Nephron progenitor cell (in vitro differentiated cells): ENCODE results near the gene ITIH5.

Experiments
- DNase-seq: peaks from one replicate; pipeline ENCODE4 v3.0.0; 2021
- H3K27ac Mint-ChIP-seq: 2 replicates; pipeline ENCODE4 v1.8.0; 2021; ENCODE audit warnings: mild to moderate bottlenecking, moderate library complexity, mixed read lengths
- H3K27me3 Mint-ChIP-seq: 2 replicates; pipeline ENCODE4 v1.8.0; 2021; ENCODE audit warnings: mild to moderate bottlenecking, low read depth, mixed read lengths; ENCODE audit not compliant: poor library complexity
- H3K36me3 Mint-ChIP-seq: 2 replicates; pipeline ENCODE4 v1.8.0; 2021; ENCODE audit warnings: low read depth, mixed read lengths
- H3K4me1 Mint-ChIP-seq: 2 replicates; pipeline ENCODE4 v1.8.0; 2021; ENCODE audit warnings: mixed read lengths
- H3K4me3 Mint-ChIP-seq: 2 replicates; pipeline ENCODE4 v1.8.0; 2021; ENCODE audit warnings: mild to moderate bottlenecking, moderate library complexity, mixed read lengths
- H3K9me3 Mint-ChIP-seq: 2 replicates; pipeline ENCODE4 v1.8.0; 2021; ENCODE audit warnings: mild to moderate bottlenecking, moderate library complexity, mixed read lengths
- TF ChIP-seq, protein P1 (sequence below): fragments of 200-600 bp; sonication (generic); IDR thresholded peaks from 2 replicates; pipeline ENCODE4 v1.5.0; 2021; ENCODE audit warnings: antibody characterized with exemption

The ITIH5 gene

DNA sequence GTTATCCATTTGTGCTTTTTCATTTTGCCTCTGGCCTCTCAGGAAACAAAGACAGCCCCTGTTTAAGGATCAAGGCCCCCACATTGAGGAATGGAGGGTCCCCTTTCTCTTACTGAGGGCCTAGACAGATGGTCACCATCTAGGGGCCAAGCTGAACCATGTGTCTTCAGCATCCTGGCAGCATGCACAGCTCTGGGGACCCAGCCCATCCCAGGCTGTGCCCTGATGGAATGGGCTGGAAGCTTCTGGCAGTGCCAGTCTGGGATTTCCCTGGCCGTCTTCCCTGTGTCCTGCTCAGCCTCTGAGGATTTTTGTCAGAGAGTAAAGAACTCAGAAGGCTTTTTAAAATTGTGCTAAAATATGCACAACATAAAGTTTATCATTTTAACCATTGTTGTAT is 116.8 kb downstream of the ITIH5 start:
- peaks cover 31% of the 10 kb centered on the region for H3K4me1 Mint-ChIP-seq
- peaks cover 4% of the 10 kb centered on the region for H3K9me3 Mint-ChIP-seq
- DNase-seq, result no peak
- H3K27ac Mint-ChIP-seq, result no peak overlapping the region
- H3K36me3 Mint-ChIP-seq, result no peaks in the 10 kb centered on the region
- H3K27me3 Mint-ChIP-seq, result peaks cover 13% of the 10 kb centered on the region
- H3K4me3 Mint-ChIP-seq, result no peak overlapping the region
- TF ChIP-seq, protein P1, sequence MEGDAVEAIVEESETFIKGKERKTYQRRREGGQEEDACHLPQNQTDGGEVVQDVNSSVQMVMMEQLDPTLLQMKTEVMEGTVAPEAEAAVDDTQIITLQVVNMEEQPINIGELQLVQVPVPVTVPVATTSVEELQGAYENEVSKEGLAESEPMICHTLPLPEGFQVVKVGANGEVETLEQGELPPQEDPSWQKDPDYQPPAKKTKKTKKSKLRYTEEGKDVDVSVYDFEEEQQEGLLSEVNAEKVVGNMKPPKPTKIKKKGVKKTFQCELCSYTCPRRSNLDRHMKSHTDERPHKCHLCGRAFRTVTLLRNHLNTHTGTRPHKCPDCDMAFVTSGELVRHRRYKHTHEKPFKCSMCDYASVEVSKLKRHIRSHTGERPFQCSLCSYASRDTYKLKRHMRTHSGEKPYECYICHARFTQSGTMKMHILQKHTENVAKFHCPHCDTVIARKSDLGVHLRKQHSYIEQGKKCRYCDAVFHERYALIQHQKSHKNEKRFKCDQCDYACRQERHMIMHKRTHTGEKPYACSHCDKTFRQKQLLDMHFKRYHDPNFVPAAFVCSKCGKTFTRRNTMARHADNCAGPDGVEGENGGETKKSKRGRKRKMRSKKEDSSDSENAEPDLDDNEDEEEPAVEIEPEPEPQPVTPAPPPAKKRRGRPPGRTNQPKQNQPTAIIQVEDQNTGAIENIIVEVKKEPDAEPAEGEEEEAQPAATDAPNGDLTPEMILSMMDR, result no peak

DNA sequence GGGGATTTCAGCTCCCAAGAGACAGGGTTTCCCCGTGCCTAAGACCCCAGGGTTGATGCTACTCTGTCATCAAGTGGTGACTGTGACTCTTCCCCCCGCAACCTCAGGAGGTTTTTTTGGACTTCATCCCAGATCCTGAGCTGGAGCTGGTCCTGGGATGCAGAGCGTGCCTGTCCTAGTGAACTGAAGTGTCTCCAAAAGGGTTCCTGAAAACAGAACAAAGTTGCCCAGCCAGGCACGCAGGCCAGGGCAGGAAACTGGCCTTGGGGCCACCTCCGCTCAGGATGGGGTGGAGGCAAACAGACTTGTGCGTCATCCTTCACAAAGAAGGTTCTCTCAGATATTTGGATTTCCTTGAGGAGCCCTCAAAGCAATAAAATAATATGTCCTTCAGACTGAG is 118.9 kb downstream of the ITIH5 start:
- peaks cover 20% of the 10 kb centered on the region for H3K27me3 Mint-ChIP-seq
- H3K4me1 Mint-ChIP-seq, result peaks cover 32% of the 10 kb centered on the region
- H3K4me3 Mint-ChIP-seq, result no peak overlapping the region
- TF ChIP-seq, protein P1, result no peak
- DNase-seq, result no peak
- no peak overlapping the region for H3K27ac Mint-ChIP-seq
- H3K9me3 Mint-ChIP-seq, result peaks cover 4% of the 10 kb centered on the region
- no peaks in the 10 kb centered on the region for H3K36me3 Mint-ChIP-seq

DNA sequence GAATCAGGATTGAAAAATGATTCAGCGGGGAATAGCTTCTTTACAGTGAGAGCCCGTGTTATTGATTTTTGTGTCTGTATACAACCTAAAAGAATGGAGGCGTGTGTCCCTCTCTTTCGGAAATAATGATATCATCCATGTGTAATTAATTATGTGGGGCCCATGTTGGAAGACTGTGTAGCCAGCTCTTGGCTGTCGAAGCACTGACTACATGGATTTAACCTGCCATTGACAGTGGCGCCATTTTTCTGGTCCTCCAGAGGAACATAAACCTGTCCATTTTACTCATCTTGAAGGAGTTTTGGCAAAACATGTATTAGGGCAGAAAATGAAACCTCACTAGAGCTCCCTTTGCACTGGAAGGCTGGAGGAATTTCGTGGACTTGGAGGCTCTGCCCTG is 119.6 kb downstream of the ITIH5 start:
- peaks cover 4% of the 10 kb centered on the region for H3K9me3 Mint-ChIP-seq
- H3K27me3 Mint-ChIP-seq, result peaks cover 24% of the 10 kb centered on the region
- H3K4me3 Mint-ChIP-seq, result no peak overlapping the region
- peaks cover 32% of the 10 kb centered on the region for H3K4me1 Mint-ChIP-seq
- TF ChIP-seq, protein P1, result no peak
- no peak overlapping the region for H3K27ac Mint-ChIP-seq
- H3K36me3 Mint-ChIP-seq, result no peaks in the 10 kb centered on the region
- no peak for DNase-seq

DNA sequence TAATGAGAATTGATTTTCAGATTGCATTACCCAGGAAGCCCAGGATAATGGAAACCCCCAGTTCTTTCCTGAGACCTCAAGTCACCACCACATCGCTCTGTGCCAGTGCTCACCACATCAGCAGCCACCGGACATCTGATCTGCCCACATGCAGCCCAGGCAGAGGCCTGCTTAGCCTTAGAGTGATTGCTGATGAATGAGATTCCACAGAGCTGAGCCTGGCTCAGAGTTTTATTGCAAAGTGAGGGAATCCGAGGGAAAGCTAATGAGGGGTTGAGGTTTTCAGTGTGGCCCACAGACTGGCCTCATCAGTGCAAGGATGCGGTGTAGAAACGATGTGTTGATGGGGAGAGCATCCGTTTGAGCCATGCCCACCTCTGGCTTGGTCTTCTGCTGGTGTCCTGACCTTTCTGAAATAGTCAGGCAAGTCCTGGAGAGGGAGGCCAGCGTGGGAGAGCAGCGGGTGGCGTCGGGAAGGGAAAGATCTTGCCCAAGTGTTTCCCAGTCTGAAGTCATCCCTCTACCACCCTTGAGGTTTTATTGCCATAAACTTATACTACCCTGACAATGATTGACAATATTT is 120.3 kb downstream of the ITIH5 start:
- Mint-ChIP-seq H3K36me3 (no peaks in the 10 kb centered on the region), H3K27me3 (peaks cover 27% of the 10 kb centered on the region), H3K9me3 (peaks cover 4% of the 10 kb centered on the region), H3K4me1 (peaks cover 32% of the 10 kb centered on the region), H3K27ac (no peak overlapping the region), H3K4me3 (no peak overlapping the region)
- TF ChIP-seq, protein P1, result no peak
- DNase-seq, result no peak

DNA sequence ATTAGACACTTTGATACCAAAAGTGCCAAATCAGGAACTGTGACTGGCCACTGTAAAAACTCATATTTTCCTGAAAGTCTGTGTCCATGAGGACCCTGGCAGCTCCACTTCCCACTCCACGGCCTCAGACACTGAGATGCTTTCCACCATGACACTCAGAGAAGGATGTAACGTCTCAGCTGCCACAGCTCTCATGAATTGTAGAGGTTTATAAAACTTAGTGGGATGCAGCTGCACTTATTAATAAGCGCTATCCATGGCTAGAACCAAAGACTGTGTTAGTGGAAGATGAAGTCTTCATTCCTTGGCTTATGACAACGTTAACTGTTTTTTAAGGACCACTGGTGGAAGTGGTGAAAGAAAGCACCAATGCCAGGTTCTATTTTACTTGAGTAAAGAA is 121.0 kb downstream of the ITIH5 start:
- peaks cover 4% of the 10 kb centered on the region for H3K9me3 Mint-ChIP-seq
- H3K27ac Mint-ChIP-seq, result no peak overlapping the region
- H3K4me3 Mint-ChIP-seq, result no peak overlapping the region
- no peaks in the 10 kb centered on the region for H3K36me3 Mint-ChIP-seq
- H3K27me3 Mint-ChIP-seq, result peaks cover 30% of the 10 kb centered on the region
- peaks cover 39% of the 10 kb centered on the region for H3K4me1 Mint-ChIP-seq
- DNase-seq, result no peak
- TF ChIP-seq, protein P1, result no peak

DNA sequence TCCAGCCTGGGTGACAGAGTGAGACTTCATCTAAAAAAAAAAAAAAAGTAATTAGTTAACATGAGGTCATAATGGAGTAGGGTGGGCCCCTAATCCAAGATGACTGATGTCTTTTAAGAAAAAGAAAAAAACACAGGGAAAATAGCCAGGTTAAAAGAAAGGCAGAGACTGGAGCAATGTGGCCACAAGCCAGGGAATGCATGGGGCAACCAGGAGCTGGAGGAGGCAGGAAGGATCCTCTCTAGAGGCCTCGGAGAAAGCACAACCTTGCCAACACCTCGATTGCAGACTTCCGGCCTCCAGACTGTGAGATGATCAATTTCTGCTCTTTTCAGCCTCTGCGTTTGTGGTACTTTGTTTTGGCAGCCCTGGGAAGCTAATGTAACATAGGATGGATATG is 121.5 kb downstream of the ITIH5 start:
- Mint-ChIP-seq H3K27me3 (peaks cover 31% of the 10 kb centered on the region), H3K27ac (no peak overlapping the region), H3K4me3 (no peak overlapping the region), H3K36me3 (no peaks in the 10 kb centered on the region), H3K9me3 (peaks cover 4% of the 10 kb centered on the region), H3K4me1 (peaks cover 40% of the 10 kb centered on the region)
- TF ChIP-seq, protein P1, result no peak
- DNase-seq, result no peak
